Endothelial cell of coronary artery (primary cell): ENCODE measurements around the gene PRAMEF17. TPM values are rescaled to one million over a fixed set of nuclear protein-coding genes. Genes with fewer than 3 reads are reported as not detected.

ENCODE experiments used
- total RNA-seq: library from RNA; depleted of rRNA; stranded (reverse); fragments of >200 nt; gene quantifications from 2 replicates; pipeline ENCODE4 v1.2.3, GENCODE V29; 2014

PRAMEF17 gene
- total RNA-seq: not detected in 2 replicates

DNA sequence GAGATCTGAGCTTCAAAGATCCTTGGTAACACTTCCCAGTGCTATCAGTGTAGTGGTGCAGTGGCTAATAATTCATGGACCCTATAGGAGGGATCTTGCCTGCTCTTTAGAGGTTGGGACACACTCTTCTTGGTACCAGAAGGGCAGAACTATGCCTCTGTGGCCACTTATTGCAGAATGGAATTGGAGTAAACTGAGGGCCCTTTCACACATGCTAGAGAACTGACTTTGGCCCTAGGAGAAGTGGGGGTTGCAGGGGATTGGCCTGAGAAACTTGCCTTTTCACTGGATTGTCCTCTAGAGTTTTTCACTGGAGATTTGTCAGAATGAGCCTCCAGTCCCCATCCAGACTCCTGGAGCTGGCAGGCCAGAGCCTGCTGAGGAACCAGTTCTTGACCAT is at the start of gene PRAMEF17:
PRAMEF17 (plus strand) TSS at position 301 of the 400 bp plus-strand sequence; CDS start at position 327, 26 bp downstream.

GRCh38 chr1:13347034-13347433 is 42.4 kb upstream of the PRAMEF17 start, which contains the start of gene PRAMEF14:
Gene PRAMEF14, minus strand, starts transcription at chr1:13347134. Its CDS starts 1,820 bp downstream, at chr1:13345314.

DNA sequence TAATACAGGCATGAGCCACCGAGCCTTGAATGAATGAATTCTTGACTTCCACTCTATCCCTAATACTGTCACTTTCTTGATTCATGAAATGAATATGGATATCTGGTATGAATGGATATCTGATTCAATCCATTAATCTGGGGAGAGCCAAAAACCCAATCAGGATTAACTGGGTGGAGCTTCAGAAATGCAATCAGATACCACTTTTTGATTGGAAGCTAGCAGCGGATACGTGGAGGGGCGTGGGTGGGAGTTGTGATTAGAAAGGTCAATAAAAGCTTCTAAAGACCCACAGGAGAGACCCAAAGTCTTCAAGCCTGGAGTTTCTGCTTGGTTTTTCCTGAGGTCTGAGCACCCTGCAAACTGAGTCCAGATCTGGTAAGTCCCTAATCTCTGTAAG is 20.7 kb downstream of the PRAMEF17 start, which contains the start of gene PRAMEF20:
PRAMEF20 (plus strand) TSS at position 301 of the 400 bp plus-strand sequence. CDS start 5,905 bp downstream, outside the sequence.

Other genes with a start within 250 kb of the PRAMEF17 start
- gene PRAMEF26, start 233.6 kb upstream of the PRAMEF17 start, total RNA-seq: not detected in 2 replicates
- gene HNRNPCL4, start 224.0 kb upstream of the PRAMEF17 start, total RNA-seq: not detected in 2 replicates
- not detected in 2 replicates for gene PRAMEF9, start 217.8 kb upstream of the PRAMEF17 start, total RNA-seq
- not detected in 2 replicates for gene PRAMEF13, start 188.2 kb upstream of the PRAMEF17 start, total RNA-seq
- not detected in 2 replicates for gene PRAMEF18, start 163.5 kb upstream of the PRAMEF17 start, total RNA-seq
- gene PRAMEF5, start 135.4 kb upstream of the PRAMEF17 start, total RNA-seq: not detected in 2 replicates
- not detected in 2 replicates for gene PRAMEF8, start 104.5 kb upstream of the PRAMEF17 start, total RNA-seq
- gene PRAMEF33, start 86.1 kb upstream of the PRAMEF17 start, total RNA-seq: not detected in 2 replicates
- gene PRAMEF15, start 74.1 kb upstream of the PRAMEF17 start, total RNA-seq: not detected in 2 replicates
- not detected in 2 replicates for gene PRAMEF14, start 42.5 kb upstream of the PRAMEF17 start, total RNA-seq
- gene PRAMEF19, start 17.7 kb upstream of the PRAMEF17 start, total RNA-seq: not detected in 2 replicates
- gene PRAMEF20, start 20.8 kb downstream of the PRAMEF17 start, total RNA-seq: not detected in 2 replicates
- gene LRRC38, start 124.4 kb downstream of the PRAMEF17 start, total RNA-seq: 0.38 TPM in 1 of 2 replicates, not detected in the other
- gene PDPN, start 194.2 kb downstream of the PRAMEF17 start, total RNA-seq: 0.27 and 0.38 TPM in 2 replicates